Left cardiac atrium (tissue), 4 donors: Measurements from ENCODE around the gene SPDYA. TPM values are rescaled to one million over a fixed set of nuclear protein-coding genes. Genes with fewer than 3 reads are reported as not detected.

Source experiments
- ATAC-seq, 2 donors: fragments of 200-7000 bp; cut with Tn5 transposase; one replicate each; pipeline ENCODE4 v1.9.1; 2020; ENCODE audit warnings: mild to moderate bottlenecking in 2 of 2, moderate library complexity in 2 of 2
- DNase-seq: peaks from one replicate; pipeline ENCODE4 v3.0.0-alpha.2; 2020
- intact Hi-C, 2 donors: fragments of 100-400 bp; cut with DNase I; formaldehyde crosslinking; loops; one replicate each; pipeline versions ENCODE4 v1.14.1 to v1.15.1; 2022 to 2023
- total RNA-seq, 2 donors: library from RNA; stranded (reverse); fragmentation: NEBNext Ultra II Directional; extraction: Animal tissue kit (Norgen Biotek cat#: 25700); gene quantifications; one replicate each; pipeline ENCODE4 v1.2.1, GENCODE V29; 2021
- donor health status: DM: no; HTN: yes; CAD: no.
- donor health status: DM: no; HTN: yes; CAD: no; lungs with severe emphysema.
- donor health status: DM: yes; HTN: yes; CAD: no.
- donor health status: Dilated cardiomyopathy.

The SPDYA gene
- total RNA-seq, 2 donors from 2014 or later = 0.31 to 0.44 TPM

- ATAC-seq (peak; percentile 5 to 17), DNase-seq (peak; percentile 49)
- intact Hi-C loops = no loop called here
Measured at GRCh38 chr2:28895189-28895893, 84.7 kb downstream of the SPDYA start.

GRCh38 chr2:28896906-28897305 lies 86.3 kb downstream of the SPDYA start:
- DNase-seq = no peak
- intact Hi-C loops = no loop called here
- no peak for ATAC-seq

GRCh38 chr2:28898048-28898447 lies 87.4 kb downstream of the SPDYA start:
- ATAC-seq = no peak
- no peak for DNase-seq
- intact Hi-C loops = no loop called here

Other genes starting within 250 kb of the SPDYA start
- 100 to 1,000 TPM; 260 to 326 TPM for gene PPP1CB, start 59.0 kb upstream of the SPDYA start, total RNA-seq
- 10 to 100 TPM; 14.3 to 16.0 TPM for gene TRMT61B, start 59.5 kb downstream of the SPDYA start, total RNA-seq
- 10 to 100 TPM; 17.9 to 43.4 TPM for gene WDR43, start 83.8 kb downstream of the SPDYA start, total RNA-seq
- gene TOGARAM2, start 170.5 kb downstream of the SPDYA start, total RNA-seq = 10 to 100 TPM; 15.5 to 24.8 TPM